Mesodermal cell (in vitro differentiated cells): ENCODE results near the gene RILPL1.
"Not testable (repeated sequence)": the region's sequence is repeated elsewhere in the genome, so short reads cannot be mapped to it uniquely, and the experiment has no call there.

Source experiments
- H3K27ac ChIP-seq: 2 replicates; pipeline ENCODE4 v1.7.0; 2013; ENCODE audit warnings: mild to moderate bottlenecking, low read depth, low read length, moderate library complexity; ENCODE audit not compliant: severe bottlenecking
- H3K36me3 ChIP-seq: 2 replicates; pipeline ENCODE4 v1.7.1; 2013; ENCODE audit warnings: mild to moderate bottlenecking, low read length, moderate library complexity; ENCODE audit not compliant: control insufficient read depth, insufficient read depth
- H3K4me1 ChIP-seq: one replicate; pipeline ENCODE4 v1.7.1; 2013; ENCODE audit warnings: mild to moderate bottlenecking, low read length; ENCODE audit not compliant: insufficient read depth, control insufficient read depth, poor library complexity, severe bottlenecking
- H3K4me3 ChIP-seq: 2 replicates; pipeline ENCODE4 v1.7.0; 2013; ENCODE audit warnings: low read length, control low read depth, mild to moderate bottlenecking; ENCODE audit not compliant: insufficient read depth, poor library complexity, severe bottlenecking; ENCODE audit errors: extremely low read depth
- H3K9me3 ChIP-seq: 2 replicates; pipeline ENCODE4 v1.7.1; 2013; ENCODE audit warnings: mild to moderate bottlenecking, low read length, moderate library complexity; ENCODE audit not compliant: control insufficient read depth
- WGBS, 2 experiments: methylation state at CpG; one replicate each; pipeline ENCODE4 v1.1.5; 2013; ENCODE audit warnings: missing lambda C conversion rate in 2 of 2; ENCODE audit not compliant: insufficient coverage in 2 of 2; 5-methylcytosine and 5-hydroxymethylcytosine counted together

Gene RILPL1

DNA sequence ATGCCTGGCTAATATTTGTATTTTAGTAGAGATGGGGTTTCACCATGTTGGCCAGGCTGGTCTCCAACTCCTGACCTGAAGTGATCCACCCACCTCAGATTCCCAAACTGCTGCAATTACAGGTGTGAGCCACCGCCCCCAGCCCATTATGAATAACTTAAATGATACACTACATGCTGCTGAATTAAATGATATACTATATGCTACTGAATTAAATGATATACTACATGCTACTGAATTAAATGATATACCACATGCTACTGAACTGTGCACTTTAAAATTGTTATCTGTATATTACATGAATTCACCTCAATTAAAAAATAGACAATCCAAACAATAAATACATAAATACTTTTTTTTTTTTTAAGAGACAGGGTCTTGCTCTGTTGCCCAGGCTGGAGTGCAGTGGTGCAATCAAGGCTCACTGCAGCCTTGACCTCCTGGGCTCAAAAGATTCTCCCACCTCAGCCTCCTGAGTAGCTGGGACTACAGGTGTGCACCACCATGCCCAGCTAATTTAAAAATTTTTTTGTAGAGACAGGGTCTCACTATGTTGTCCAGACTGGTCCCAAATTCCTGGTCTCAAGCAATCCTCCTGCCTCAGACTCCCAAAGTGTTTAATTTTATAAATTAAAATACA, 18.8 kb downstream of the RILPL1 start:
- H3K9me3 ChIP-seq, H3K27ac ChIP-seq, H3K4me3 ChIP-seq: not testable (repeated sequence)
- no CpG with 5 or more reads among the region's 1 CpG for WGBS, 2 experiments
- H3K4me1 ChIP-seq = peaks cover 15% of the 10 kb centered on the region
- peaks cover 60% of the 10 kb centered on the region for H3K36me3 ChIP-seq

DNA sequence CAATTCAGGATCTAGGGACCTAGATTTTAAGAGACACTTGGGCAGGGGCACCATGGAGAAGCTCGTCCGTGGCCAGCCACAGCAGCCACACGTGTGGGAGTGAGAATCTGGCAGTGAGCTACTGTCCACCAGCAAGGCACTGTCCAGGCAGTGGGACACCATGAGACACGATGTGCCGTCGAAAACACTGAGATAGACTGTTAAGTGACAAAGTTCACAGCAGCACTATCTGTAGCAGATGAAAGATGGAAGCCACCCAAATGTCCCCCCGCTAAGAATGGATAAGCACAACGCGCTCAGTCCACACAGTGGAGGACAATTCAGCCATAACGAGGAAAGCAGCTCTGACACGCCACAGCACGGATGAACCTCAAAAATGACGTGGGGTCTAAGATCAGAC, 19.7 kb downstream of the RILPL1 start:
- H3K27ac ChIP-seq = peak overlapping the region; percentile 72
- no peaks in the 10 kb centered on the region for H3K9me3 ChIP-seq
- WGBS, 2 experiments = 96% methylated on average over 13 of the region's 13 CpGs
- peaks cover 6% of the 10 kb centered on the region for H3K4me1 ChIP-seq
- H3K36me3 ChIP-seq = peaks cover 55% of the 10 kb centered on the region
- no peak overlapping the region for H3K4me3 ChIP-seq

GRCh38 chr12:123512838-123513665, 20.5 kb downstream of the RILPL1 start:
- H3K36me3 ChIP-seq = peaks cover 52% of the 10 kb centered on the region
- peaks cover 3% of the 10 kb centered on the region for H3K4me1 ChIP-seq
- H3K9me3 ChIP-seq = no peaks in the 10 kb centered on the region
- H3K4me3 ChIP-seq = no peak overlapping the region
- 90 to 94% methylated on average over 26 of the region's 26 CpGs for WGBS, 2 experiments
- peak overlapping the region; percentile 72 for H3K27ac ChIP-seq

- WGBS, 2 experiments = 93 to 94% methylated on average over 4 to 5 of the region's 6 CpGs
- Histone ChIP-seq H3K9me3 (no peaks in the 10 kb centered on the region), H3K36me3 (peaks cover 21% of the 10 kb centered on the region), H3K27ac (no peak overlapping the region), H3K4me1 (no peaks in the 10 kb centered on the region), H3K4me3 (no peak overlapping the region)
Observed at GRCh38 chr12:123506843-123507236, 26.7 kb downstream of the RILPL1 start.

GRCh38 chr12:123506059-123506842, 27.3 kb downstream of the RILPL1 start:
- Histone ChIP-seq H3K27ac (no peak overlapping the region), H3K4me1 (no peaks in the 10 kb centered on the region), H3K36me3 (peaks cover 16% of the 10 kb centered on the region), H3K9me3 (no peaks in the 10 kb centered on the region), H3K4me3 (no peak overlapping the region)
- 96% methylated on average over 14 to 16 of the region's 17 CpGs for WGBS, 2 experiments

DNA sequence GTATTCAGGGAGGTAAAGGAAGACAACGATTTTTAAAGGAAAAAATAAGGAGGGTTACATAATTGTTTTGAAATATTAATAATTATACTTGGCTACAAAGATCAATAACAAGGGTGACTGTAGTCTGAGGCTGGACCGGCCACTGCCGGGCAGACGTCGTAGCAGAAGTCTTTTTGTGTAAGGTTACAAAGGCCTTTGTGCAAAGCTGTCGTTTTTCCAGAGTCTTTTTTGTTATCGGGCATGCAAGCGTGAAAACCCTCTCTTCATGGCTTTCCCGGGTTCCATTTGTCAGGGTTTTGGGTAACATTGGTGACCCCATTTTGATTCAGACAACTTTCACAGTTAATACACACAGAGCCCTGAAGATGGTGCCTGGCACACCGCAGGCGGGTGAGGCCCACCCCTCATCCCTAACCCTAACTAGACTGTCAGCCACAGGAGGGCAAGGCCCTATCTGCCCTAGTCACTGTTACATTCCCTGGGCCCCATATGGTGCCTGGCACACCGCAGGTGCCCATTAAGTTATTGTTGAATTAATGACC, 31.3 kb downstream of the RILPL1 start:
- H3K36me3 ChIP-seq = peaks cover 32% of the 10 kb centered on the region
- no peak overlapping the region for H3K27ac ChIP-seq
- no peak overlapping the region for H3K4me3 ChIP-seq
- no peaks in the 10 kb centered on the region for H3K4me1 ChIP-seq
- 89 to 91% methylated on average over 8 to 9 of the region's 12 CpGs for WGBS, 2 experiments
- H3K9me3 ChIP-seq = no peaks in the 10 kb centered on the region

GRCh38 chr12:123499332-123499731, 34.2 kb downstream of the RILPL1 start:
- H3K9me3 ChIP-seq = no peaks in the 10 kb centered on the region
- H3K4me3 ChIP-seq = no peak overlapping the region
- H3K4me1 ChIP-seq = no peaks in the 10 kb centered on the region
- no peak overlapping the region for H3K27ac ChIP-seq
- 95 to 97% methylated on average over 14 to 16 of the region's 16 CpGs for WGBS, 2 experiments
- peaks cover 27% of the 10 kb centered on the region for H3K36me3 ChIP-seq

GRCh38 chr12:123498126-123498825, 35.2 kb downstream of the RILPL1 start:
- Histone ChIP-seq H3K27ac (no peak overlapping the region), H3K9me3 (no peaks in the 10 kb centered on the region), H3K36me3 (peaks cover 21% of the 10 kb centered on the region), H3K4me3 (no peak overlapping the region), H3K4me1 (no peaks in the 10 kb centered on the region)
- 89 to 92% methylated on average over 12 of the region's 13 CpGs for WGBS, 2 experiments

- Histone ChIP-seq H3K4me3 (no peak overlapping the region), H3K9me3 (no peaks in the 10 kb centered on the region), H3K27ac (no peak overlapping the region), H3K4me1 (no peaks in the 10 kb centered on the region), H3K36me3 (peaks cover 25% of the 10 kb centered on the region)
- 93 to 96% methylated on average over 6 of the region's 7 CpGs for WGBS, 2 experiments
Observed at GRCh38 chr12:123497065-123497464, 36.5 kb downstream of the RILPL1 start.
